ACHN (cell line): ENCODE results near the gene UGGT1.

Experiments
- DNase-seq: peaks from one replicate; pipeline ENCODE4 v3.0.0-alpha.2; 2015
- in situ Hi-C: cut with HindIII; loops from 2 replicates; pipeline ENCODE4 v1.10.0; 2017; ENCODE audit warnings: low sequenced_read_pairs, low pct_ligation_motif_present, low pct_unique_long_range_greater_than_20kb

The UGGT1 gene

DNA sequence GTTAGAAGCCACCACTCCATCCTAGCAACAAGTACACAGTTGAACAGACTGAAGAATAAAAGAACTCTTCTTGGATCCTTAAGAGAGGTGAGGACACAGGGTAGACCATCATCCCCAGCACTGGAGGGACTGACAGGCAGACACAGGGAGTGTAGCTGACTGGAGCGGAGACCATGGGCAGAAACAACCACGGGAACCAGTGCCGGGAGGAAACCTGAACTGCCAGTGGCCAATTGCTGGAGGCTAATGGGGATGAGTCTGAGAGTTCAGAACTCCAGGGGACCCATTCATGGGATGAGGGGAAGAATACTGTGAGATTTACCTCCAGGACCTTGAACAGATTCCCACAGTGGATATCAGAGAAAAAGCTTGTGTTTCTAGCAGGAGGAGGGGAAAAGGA, 150.9 kb downstream of the UGGT1 start:
- in situ Hi-C loops: no loop called here
- no peak for DNase-seq
